ENCODE results near the gene DEPDC1.

- TF ChIP-seq POLR2A (IDR thresholded peaks at IDR 0.05): no peak
- no peak for TF ChIP-seq CTCF (IDR thresholded peaks at IDR 0.05)
These were observed at the start of gene DEPDC1 for GRCh38 chr1:68496680-68497357.
